Measurements from ENCODE around the gene LMX1A.

DNA sequence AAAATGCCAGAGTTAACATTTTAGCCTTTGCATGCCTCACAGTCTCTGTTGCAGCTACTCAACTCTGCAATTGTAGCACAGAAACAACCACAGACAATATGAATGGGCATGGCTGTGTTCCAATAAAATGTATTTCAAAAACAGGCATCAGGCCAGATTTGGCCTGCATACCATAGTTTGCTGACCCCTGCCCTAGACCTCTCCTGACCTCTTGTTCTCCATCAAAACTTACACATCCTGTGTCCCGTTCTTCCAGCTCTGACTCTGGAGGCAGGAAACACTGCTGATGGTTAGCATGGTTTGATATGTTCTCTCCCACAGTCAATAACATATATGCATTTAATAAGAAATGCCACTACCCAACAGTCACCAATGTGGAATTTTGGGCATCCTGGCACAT is 138.6 kb downstream of the LMX1A start:
- TF ChIP-seq POLR2A (IDR thresholded peaks at IDR 0.05; ENCODE audit: low read length) (no peak), GATA1 (IDR thresholded peaks at IDR 0.05; ENCODE audit: low read depth, low read length) (no peak)
